Measurements from ENCODE around the gene U2AF2.

Gene U2AF2

DNA sequence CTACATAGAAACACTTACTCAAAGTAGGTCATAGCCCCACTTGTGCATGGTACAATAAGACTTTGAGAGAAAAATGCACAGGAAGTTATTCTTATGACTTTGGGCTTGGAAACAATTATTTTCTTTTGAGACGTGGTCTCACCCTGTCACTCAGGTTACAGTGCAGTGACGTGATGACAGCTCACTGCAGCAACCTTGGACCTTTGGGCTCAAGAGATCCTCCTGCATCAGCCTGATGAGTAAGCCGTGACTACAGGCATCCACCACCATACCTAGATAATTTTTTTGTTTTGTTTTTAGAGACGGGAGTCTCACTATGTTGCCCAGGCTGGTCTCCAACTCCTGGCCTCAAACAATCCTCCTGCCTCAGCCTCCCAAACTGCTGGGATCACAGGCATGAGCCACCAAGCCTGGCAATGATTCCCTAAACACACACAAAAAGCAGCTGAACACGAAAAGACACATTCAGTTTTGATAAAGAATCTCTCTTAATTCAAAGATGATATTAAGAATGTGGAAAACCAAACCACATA, 65.4 kb downstream of the U2AF2 start:
- DNase-seq = no peak

DNA sequence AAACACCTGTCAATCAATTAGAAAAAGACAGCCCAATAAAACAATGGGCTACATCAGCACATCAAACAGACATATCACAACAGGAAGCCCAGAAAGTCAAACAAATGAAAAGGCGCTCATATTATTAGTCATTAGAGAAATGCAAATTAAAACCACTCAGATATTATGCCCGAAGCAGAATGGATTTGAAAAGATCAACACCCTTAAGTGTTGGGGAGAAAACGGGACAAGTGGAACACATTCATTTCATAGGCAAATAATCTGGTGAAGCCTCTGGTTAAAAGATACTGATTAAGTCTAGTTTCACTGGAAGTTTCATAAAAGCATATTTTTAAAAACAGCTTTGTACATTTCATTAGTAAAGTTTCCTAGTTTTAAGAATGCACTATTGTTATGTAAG, 66.0 kb downstream of the U2AF2 start:
- no peak for DNase-seq

DNA sequence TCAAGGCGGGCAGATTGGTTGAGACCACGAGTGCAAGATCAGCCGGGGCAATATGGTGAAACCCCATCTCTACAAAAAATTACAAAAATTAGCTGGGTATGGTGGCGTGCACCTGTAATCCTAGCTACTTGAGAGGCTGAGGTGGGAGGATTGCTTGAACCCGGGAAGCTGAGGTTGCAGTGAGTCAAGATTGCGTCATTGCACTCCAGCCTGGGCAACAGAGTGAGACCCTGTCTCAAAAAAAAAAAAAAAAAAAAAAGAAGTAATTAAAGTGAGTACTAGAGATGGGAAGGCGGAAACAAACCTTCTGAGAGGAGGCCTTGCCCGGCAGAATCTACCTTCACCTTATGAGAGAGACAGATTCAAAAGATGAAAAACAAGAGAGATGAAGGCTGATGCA, 68.7 kb downstream of the U2AF2 start:
- DNase-seq = no peak

All from suppressor macrophage treated with lipopolysaccharide for 4 hours (primary cell).